Mesothelial cell of epicardium (in vitro differentiated cells): ENCODE data around the gene NGRN. TPM values are rescaled to one million over a fixed set of nuclear protein-coding genes. Genes with fewer than 3 reads are reported as not detected.
A peak's percentile ranks its signal among the peaks of the same experiment; 100 is the strongest.
"Not testable (repeated sequence)": the region's sequence is repeated elsewhere in the genome, so short reads cannot be mapped to it uniquely, and the experiment has no call there.

Source experiments
- DNase-seq, 2 experiments: peaks; one replicate each; pipeline ENCODE4 v3.0.0; 2021; ENCODE audit warnings: low spot score in 2 of 2; ENCODE audit not compliant: unreplicated experiment in 2 of 2
- H3K27ac Mint-ChIP-seq: 2 replicates; pipeline ENCODE4 v1.8.0; 2021; ENCODE audit warnings: mixed read lengths
- H3K27me3 Mint-ChIP-seq: 2 replicates; pipeline ENCODE4 v1.8.0; 2021; ENCODE audit warnings: low read depth, mixed read lengths
- H3K36me3 Mint-ChIP-seq: 2 replicates; pipeline ENCODE4 v1.8.0; 2021; ENCODE audit warnings: mixed read lengths
- H3K4me1 Mint-ChIP-seq: 2 replicates; pipeline ENCODE4 v1.8.0; 2021; ENCODE audit warnings: mixed read lengths
- H3K4me3 Mint-ChIP-seq: 2 replicates; pipeline ENCODE4 v1.8.0; 2021; ENCODE audit warnings: mild to moderate bottlenecking, moderate library complexity, mixed read lengths
- H3K9me3 Mint-ChIP-seq: 2 replicates; pipeline ENCODE4 v1.8.0; 2021; ENCODE audit warnings: mixed read lengths
- CTCF ChIP-seq: fragments of 200-600 bp; sonication (generic); IDR thresholded peaks from one replicate; pipeline ENCODE4 v1.5.0; 2021; ENCODE audit warnings: antibody characterized with exemption; ENCODE audit not compliant: unreplicated experiment
- total RNA-seq: library from RNA; stranded (reverse); gene quantifications from 3 replicates; pipeline ENCODE4 v1.2.1, GENCODE V29; 2021

The NGRN gene
- total RNA-seq, 1 donor from 2014 or later, result 93.4 TPM

GRCh38 chr15:90286678-90287077 is 21.2 kb downstream of the NGRN start:
- Mint-ChIP-seq H3K36me3 (no peaks in the 10 kb centered on the region), H3K27me3 (no peaks in the 10 kb centered on the region), H3K9me3 (no peaks in the 10 kb centered on the region), H3K4me1 (no peaks in the 10 kb centered on the region), H3K27ac (no peak overlapping the region), H3K4me3 (no peak overlapping the region)
- TF ChIP-seq CTCF, result no peak
- DNase-seq, result no peak

DNA sequence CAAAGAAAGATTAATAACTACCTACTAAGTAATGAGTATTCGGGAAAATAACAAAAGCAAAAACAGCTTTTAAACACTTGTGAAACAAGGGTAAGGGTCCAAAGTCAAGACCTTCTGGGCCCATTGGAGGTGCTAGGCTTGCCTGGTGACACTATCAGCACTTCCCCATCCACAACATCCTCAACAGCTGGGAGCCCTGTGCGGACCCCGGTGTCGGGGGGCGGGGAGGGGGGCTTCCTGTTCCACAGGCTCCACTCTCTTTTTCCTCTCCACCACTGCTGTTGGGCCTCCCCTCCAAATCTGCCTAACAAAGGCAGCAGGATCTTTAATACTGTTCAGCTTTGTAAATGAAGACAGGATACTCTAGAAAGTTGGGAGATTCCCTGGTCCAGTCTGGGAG is 21.6 kb downstream of the NGRN start:
- DNase-seq, result no peak
- Mint-ChIP-seq H3K27me3 (no peaks in the 10 kb centered on the region), H3K9me3 (no peaks in the 10 kb centered on the region), H3K36me3 (no peaks in the 10 kb centered on the region), H3K4me3 (no peak overlapping the region), H3K27ac (no peak overlapping the region), H3K4me1 (no peaks in the 10 kb centered on the region)
- TF ChIP-seq CTCF, result no peak

DNA sequence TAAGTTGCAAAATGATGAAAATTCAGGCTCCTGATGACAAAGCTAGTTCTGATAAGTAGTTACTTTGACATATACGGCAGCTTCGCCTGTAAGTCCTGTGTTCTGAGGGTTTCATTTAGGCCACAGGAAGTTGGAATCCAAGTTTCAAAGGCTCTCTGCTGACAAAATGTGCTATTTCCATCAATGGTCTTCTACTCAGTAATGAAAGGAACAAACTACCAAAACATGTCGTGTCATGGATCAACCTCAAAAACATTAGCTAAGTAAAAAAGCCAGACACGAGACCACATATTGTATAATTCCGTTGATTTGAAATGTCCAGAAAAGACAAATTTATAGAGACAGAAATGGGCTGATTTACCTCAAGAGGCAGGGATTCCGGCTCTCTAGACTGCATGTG is 22.5 kb downstream of the NGRN start:
- no peaks in the 10 kb centered on the region for H3K36me3 Mint-ChIP-seq
- no peaks in the 10 kb centered on the region for H3K4me1 Mint-ChIP-seq
- no peak overlapping the region for H3K4me3 Mint-ChIP-seq
- DNase-seq, result no peak
- no peaks in the 10 kb centered on the region for H3K9me3 Mint-ChIP-seq
- H3K27ac Mint-ChIP-seq, result no peak overlapping the region
- no peak for TF ChIP-seq CTCF
- no peaks in the 10 kb centered on the region for H3K27me3 Mint-ChIP-seq

- Mint-ChIP-seq H3K27ac (no peak overlapping the region), H3K4me3 (no peak overlapping the region), H3K27me3 (no peaks in the 10 kb centered on the region), H3K36me3 (no peaks in the 10 kb centered on the region), H3K9me3 (no peaks in the 10 kb centered on the region), H3K4me1 (peaks cover 8% of the 10 kb centered on the region)
- DNase-seq, result no peak
- TF ChIP-seq CTCF, result no peak
These were observed 26.3 kb downstream of the NGRN start for GRCh38 chr15:90291679-90292356.

DNA sequence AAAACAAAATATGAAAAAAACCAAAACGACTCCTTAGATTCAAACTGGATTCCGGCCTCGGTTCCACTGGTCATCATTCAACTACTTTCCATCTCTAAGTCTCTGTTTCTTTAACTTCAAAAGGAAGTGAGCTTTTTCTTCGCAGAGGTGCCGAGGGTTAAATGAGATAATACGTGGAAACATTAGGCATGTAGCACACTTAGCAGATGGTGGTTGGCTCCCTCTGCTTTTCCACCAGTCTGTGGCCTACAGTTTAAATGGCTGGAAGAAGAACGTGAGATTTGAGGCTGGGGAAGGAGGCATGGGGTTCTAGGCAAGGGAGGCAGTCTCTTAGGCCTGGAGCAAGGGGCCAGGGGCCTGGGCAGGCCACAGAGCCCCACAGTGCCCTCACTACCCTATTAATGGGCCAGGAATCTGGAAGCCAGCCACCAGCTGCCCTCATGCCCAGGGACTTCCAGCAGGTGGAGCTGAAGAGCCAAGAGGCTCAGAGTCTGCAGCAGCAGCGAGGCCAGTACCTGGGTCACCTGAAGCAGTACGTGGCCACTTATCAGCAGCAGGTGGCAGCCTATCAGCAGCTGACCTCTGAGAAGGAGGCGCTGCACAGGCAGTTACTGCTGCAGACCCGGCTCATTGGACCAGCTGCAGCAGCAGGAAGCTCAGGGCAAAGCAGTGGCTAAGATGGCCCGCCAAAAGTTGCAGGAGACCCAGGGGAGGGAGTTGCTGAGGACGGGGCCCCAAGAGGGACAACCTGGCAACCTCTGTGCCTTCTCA is 27.8 kb downstream of the NGRN start:
- H3K9me3 Mint-ChIP-seq, H3K4me3 Mint-ChIP-seq, H3K4me1 Mint-ChIP-seq, H3K27me3 Mint-ChIP-seq, H3K36me3 Mint-ChIP-seq, H3K27ac Mint-ChIP-seq: not testable (repeated sequence)
- peak in 1 of 2 experiments; percentile 78 for DNase-seq
- TF ChIP-seq CTCF, result peak; percentile 54
